ENCODE data around the gene ESRP2.

ESRP2 gene

DNA sequence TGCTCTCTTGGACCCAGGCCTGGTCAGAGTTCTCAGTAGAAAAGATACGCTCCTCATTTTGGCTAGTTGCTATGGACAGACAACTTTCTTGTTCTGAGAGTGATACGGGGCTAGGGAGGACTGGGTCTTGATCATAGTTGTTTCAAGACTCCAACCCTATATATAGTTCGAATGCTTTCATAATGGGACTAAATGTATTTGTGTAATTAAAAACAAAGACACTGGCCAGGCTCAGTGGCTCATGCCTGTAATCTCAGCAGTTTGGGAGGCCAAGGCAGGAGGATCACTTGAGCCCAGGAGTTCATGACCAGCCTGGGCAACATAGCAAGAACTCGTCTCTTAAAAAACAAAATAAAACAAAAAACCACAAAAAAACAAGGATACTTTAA is 46.1 kb upstream of the ESRP2 start:
- peaks cover 43 to 46% of the 10 kb centered on the region in 2 experiments for H3K4me1 ChIP-seq (ENCODE audit: control insufficient read depth in 1 of 2, insufficient read depth in 1 of 2, low read depth in 1 of 2, low read length in 1 of 2)
- H3K27me3 ChIP-seq: no peaks in the 10 kb centered on the region
- TF ChIP-seq, protein P1, sequence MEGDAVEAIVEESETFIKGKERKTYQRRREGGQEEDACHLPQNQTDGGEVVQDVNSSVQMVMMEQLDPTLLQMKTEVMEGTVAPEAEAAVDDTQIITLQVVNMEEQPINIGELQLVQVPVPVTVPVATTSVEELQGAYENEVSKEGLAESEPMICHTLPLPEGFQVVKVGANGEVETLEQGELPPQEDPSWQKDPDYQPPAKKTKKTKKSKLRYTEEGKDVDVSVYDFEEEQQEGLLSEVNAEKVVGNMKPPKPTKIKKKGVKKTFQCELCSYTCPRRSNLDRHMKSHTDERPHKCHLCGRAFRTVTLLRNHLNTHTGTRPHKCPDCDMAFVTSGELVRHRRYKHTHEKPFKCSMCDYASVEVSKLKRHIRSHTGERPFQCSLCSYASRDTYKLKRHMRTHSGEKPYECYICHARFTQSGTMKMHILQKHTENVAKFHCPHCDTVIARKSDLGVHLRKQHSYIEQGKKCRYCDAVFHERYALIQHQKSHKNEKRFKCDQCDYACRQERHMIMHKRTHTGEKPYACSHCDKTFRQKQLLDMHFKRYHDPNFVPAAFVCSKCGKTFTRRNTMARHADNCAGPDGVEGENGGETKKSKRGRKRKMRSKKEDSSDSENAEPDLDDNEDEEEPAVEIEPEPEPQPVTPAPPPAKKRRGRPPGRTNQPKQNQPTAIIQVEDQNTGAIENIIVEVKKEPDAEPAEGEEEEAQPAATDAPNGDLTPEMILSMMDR (IDR thresholded peaks at IDR 0.05): no peak
- no peaks in the 10 kb centered on the region for H3K36me3 ChIP-seq
- no peak overlapping the region for H3K4me3 ChIP-seq (ENCODE audit: low read depth in 1 of 2, low read length in 1 of 2)
- no peaks in the 10 kb centered on the region for H3K9me3 ChIP-seq
- no peak overlapping the region for H3K27ac ChIP-seq

DNA sequence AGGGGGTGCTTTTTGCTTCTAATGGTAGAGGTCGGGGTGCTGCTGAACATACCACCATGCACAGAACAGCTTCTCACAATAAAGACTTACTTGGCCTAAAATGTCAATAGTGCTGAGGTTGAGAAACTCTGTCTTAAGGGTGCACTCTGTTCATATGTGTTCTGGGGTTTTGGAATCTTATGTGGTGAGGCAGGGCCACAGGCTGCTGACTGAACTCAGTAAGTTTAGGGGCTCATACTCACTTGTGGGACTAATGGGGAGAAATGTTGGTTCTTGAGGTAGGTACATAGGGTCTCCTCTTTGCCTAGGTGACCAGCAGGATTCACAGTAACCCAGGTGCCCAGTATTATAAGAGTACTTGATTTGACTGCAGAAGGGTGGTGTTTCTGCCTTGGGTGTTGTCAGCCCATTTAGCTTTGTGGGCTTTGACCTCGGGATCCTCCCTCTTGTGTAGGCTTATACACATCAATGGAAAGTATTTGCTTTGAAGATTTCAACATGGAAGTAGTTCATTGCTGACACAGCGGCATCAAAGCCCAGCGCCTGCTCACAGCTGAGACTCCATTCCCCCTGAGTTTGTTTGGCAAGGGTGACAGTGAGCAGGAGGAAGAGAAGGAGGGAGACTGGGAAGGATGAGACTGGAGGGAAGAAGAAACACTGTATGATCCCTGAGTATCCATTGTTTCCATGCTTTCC is 45.6 kb upstream of the ESRP2 start:
- Histone ChIP-seq H3K4me1 (ENCODE audit: control insufficient read depth in 1 of 2, insufficient read depth in 1 of 2, low read depth in 1 of 2, low read length in 1 of 2) (peaks cover 39 to 41% of the 10 kb centered on the region in 2 experiments), H3K36me3 (no peaks in the 10 kb centered on the region), H3K4me3 (ENCODE audit: low read depth in 1 of 2, low read length in 1 of 2) (no peak overlapping the region), H3K27ac (no peak overlapping the region), H3K27me3 (no peaks in the 10 kb centered on the region), H3K9me3 (no peaks in the 10 kb centered on the region)
- TF ChIP-seq, protein P1 (IDR thresholded peaks at IDR 0.05): no peak

DNA sequence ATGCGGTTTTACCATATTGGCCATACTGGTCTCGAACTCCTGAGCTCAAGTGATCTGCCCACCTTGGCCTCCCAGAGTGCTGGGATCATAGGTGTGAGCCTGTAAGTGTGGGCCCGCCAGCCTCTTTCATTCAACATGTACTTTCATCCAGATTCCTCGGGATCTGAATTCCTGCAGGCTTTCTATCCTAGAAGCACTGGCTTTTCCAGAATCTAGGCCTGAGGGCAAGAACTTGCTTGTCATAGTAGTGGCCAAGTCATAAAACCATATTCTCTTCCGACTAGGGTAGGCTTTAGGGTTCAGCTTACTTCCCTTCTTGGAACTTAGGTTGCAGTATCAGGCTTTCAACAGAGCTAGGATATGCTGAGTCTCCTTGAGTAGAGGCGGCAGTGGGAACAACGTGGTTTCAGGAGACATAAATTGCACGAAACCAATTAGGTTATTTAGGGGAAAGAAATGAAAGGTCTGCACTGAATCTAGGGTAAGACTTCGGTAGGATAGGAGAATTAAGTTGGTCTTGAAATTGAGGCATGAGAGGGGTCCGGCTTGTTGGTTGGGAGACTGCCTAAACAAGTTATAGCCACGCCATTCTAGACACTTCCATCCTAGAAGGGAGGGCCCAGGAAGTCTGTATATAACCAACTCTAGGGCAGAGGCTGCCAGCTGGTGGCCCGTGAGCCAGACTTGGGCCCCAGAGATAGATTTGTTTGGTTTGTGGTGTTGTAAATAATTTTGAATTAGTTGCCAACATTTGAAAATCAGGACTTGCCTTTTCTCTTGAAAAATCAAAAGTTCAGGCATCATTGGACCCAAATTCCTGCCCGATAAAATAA is 44.0 kb upstream of the ESRP2 start:
- Histone ChIP-seq H3K36me3 (no peaks in the 10 kb centered on the region), H3K27me3 (no peaks in the 10 kb centered on the region), H3K27ac (no peak overlapping the region), H3K4me1 (ENCODE audit: control insufficient read depth in 1 of 2, insufficient read depth in 1 of 2, low read depth in 1 of 2, low read length in 1 of 2) (peaks cover 23 to 25% of the 10 kb centered on the region in 2 experiments), H3K4me3 (ENCODE audit: low read depth in 1 of 2, low read length in 1 of 2) (no peak overlapping the region), H3K9me3 (no peaks in the 10 kb centered on the region)
- TF ChIP-seq, protein P1 (IDR thresholded peaks at IDR 0.05): no peak

DNA sequence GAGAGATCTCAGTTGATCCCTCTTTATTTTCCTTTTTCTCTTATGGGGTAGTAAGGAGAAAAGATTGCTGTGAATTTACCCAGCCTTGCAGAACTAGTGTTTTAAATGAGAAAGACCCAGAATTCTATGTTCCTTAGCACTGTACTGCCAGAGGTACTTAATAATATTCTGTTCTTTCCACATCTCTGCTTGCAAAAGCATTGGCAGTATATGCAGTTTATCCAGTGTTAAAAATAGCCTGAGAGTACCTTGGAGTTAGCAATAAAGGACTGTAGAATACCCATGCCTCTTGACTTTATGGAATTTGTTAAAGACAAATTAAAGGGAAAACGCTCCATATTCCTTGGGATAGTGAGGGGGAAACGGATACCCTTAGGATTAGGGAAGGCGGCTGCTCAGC is 40.3 kb upstream of the ESRP2 start:
- no peaks in the 10 kb centered on the region for H3K9me3 ChIP-seq
- H3K4me1 ChIP-seq (ENCODE audit: control insufficient read depth in 1 of 2, insufficient read depth in 1 of 2, low read depth in 1 of 2, low read length in 1 of 2): peaks cover 0 to 4% of the 10 kb centered on the region in 2 experiments
- H3K36me3 ChIP-seq: no peaks in the 10 kb centered on the region
- H3K27ac ChIP-seq: no peak overlapping the region
- TF ChIP-seq, protein P1 (IDR thresholded peaks at IDR 0.05): no peak
- H3K27me3 ChIP-seq: no peaks in the 10 kb centered on the region
- H3K4me3 ChIP-seq (ENCODE audit: low read depth in 1 of 2, low read length in 1 of 2): no peak overlapping the region

DNA sequence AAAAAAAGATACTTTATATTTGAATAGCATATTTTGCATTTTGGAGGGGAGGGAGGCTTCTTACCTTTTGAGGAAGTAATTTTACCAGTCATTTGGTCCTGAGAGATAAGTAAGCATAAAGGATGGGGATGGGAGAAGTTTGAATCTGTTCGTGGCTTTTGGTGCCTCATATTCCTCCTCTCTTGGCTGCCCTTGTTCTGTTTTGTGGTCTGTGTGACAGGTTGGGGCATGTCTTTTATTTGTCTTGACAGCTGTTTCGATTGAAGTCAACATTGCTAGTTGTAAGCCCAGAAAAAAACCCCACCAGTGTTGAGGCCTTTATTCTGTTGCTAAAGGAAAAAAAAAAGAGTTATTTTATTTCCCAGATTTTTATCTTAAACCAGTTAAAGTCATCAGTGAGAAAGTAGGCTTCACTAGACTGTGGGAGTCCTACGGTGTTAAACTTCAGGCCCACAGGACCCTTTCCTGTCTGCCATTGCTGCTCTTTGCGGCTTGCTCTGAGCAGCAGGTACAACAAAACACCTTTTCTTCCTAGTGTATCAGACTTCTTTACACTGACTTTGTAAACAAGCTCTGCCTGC is 39.8 kb upstream of the ESRP2 start:
- Histone ChIP-seq H3K27me3 (no peaks in the 10 kb centered on the region), H3K9me3 (no peaks in the 10 kb centered on the region), H3K27ac (no peak overlapping the region), H3K4me3 (ENCODE audit: low read depth in 1 of 2, low read length in 1 of 2) (no peak overlapping the region), H3K36me3 (no peaks in the 10 kb centered on the region), H3K4me1 (ENCODE audit: control insufficient read depth in 1 of 2, insufficient read depth in 1 of 2, low read depth in 1 of 2, low read length in 1 of 2) (peaks cover 0 to 4% of the 10 kb centered on the region in 2 experiments)
- TF ChIP-seq, protein P1 (IDR thresholded peaks at IDR 0.05): no peak

All from neutrophil (primary cell).